Body of pancreas (tissue), 4 donors: Measurements from ENCODE around the gene RAB5A. TPM values are rescaled to one million over a fixed set of nuclear protein-coding genes. Genes with fewer than 3 reads are reported as not detected.
"Not testable (repeated sequence)": the region's sequence is repeated elsewhere in the genome, so short reads cannot be mapped to it uniquely, and the experiment has no call there.

Source experiments
- ATAC-seq: fragments of 150-250 bp; one replicate; pipeline ENCODE4 v1.9.1; 2016
- DNase-seq, 4 donors: peaks; one replicate each; pipeline ENCODE4 v3.0.0-alpha.2; 2019
- H3K27ac ChIP-seq, 4 donors: fragments of 200-600 bp; sonication (generic); 1 replicate in 3 of 4; 2 replicates in 1 of 4; pipeline versions ENCODE4 v1.5.1 to v1.6.1; 2016 to 2019; ENCODE audit warnings: mild to moderate bottlenecking in 1 of 4, mixed read lengths in 1 of 4, moderate library complexity in 1 of 4
- H3K27me3 ChIP-seq, 2 donors: fragments of 200-600 bp; sonication (generic); one replicate each; pipeline ENCODE4 v1.6.0; 2016; ENCODE audit warnings: mild to moderate bottlenecking in 1 of 2
- H3K36me3 ChIP-seq, 2 donors: fragments of 200-600 bp; sonication (generic); replicated peaks in 1 of 2; 2 replicates each; pipeline ENCODE4 v1.5.1; 2016; ENCODE audit warnings: low read depth in 2 of 2; ENCODE audit not compliant: insufficient read depth in 1 of 2
- H3K4me1 ChIP-seq: fragments of 200-600 bp; sonication (generic); one replicate; pipeline ENCODE4 v1.6.0; 2016
- H3K4me3 ChIP-seq, 2 donors: fragments of 200-600 bp; sonication (generic); 1 replicate in 1 of 2; 2 replicates in 1 of 2; pipeline ENCODE4 v1.5.1; 2016 to 2019
- H3K9me3 ChIP-seq, 3 donors: fragments of 200-600 bp; sonication (generic); 1 replicate in 2 of 3; 2 replicates in 1 of 3; pipeline ENCODE4 v1.5.1; 2016
- POLR2A ChIP-seq, 3 donors: fragments of 450-650 bp; IDR thresholded peaks; one replicate each; pipeline ENCODE4 v1.6.1; 2016; ENCODE audit warnings: antibody characterized with exemption in 3 of 3, mild to moderate bottlenecking in 2 of 3
- WGBS, 2 donors: methylation state at CpG; one replicate each; pipeline ENCODE4 v1.1.5; 2017; 5-methylcytosine and 5-hydroxymethylcytosine counted together
- intact Hi-C: fragments of 100-400 bp; cut with DNase I; formaldehyde crosslinking; loops from one replicate; pipeline ENCODE4 v1.15.1; 2023
- total RNA-seq, 2 donors: library from RNA; depleted of rRNA; stranded (reverse); fragments of >200 nt; gene quantifications; one replicate each; pipeline ENCODE4 v1.1.0, GENCODE V29; 2016
- TF ChIP-seq, protein P1 (sequence below), 7 experiments: fragments of 450-650 bp in 4 of 7; fragments of 200-600 bp in 3 of 7; sonication (generic) in 3 of 7; IDR thresholded peaks; one replicate each; pipeline ENCODE4 v1.5.1; 2016 to 2019; ENCODE audit warnings: antibody characterized with exemption in 7 of 7

The RAB5A gene
- total RNA-seq, 2 donors from 2014 or later: 30.6 to 35.3 TPM

DNA sequence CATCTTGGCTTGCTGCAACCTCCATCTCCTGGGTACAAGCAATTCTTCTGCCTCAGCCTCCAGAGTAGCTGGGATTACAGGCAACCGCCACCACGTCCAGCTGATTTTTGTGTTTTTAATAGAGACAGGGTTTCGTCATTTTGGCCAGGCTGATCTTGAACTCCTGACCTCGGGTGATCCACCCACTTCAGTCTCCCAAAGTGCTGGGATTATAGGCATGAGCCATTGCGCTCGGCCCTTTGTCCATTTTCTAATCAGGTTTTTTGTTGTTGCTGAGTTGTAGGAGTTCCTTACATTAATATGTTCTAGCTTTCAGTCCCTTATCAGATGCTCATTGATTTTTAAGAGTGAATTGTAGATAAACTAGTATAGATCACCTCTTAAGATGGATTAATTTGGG is 20.3 kb downstream of the RAB5A start:
- no peaks in the 10 kb centered on the region for H3K36me3 ChIP-seq
- intact Hi-C loops: no loop called here
- no peak overlapping the region for H3K4me3 ChIP-seq
- H3K27me3 ChIP-seq: no peaks in the 10 kb centered on the region
- H3K27ac ChIP-seq: no peak overlapping the region
- peaks cover 18% of the 10 kb centered on the region for H3K4me1 ChIP-seq
- no peak for DNase-seq
- H3K9me3 ChIP-seq: no peaks in the 10 kb centered on the region
- WGBS, 2 donors: 88% methylated on average over 6 of the region's 6 CpGs
- no peak for TF ChIP-seq POLR2A (IDR thresholded peaks at IDR 0.05)
- TF ChIP-seq, protein P1, sequence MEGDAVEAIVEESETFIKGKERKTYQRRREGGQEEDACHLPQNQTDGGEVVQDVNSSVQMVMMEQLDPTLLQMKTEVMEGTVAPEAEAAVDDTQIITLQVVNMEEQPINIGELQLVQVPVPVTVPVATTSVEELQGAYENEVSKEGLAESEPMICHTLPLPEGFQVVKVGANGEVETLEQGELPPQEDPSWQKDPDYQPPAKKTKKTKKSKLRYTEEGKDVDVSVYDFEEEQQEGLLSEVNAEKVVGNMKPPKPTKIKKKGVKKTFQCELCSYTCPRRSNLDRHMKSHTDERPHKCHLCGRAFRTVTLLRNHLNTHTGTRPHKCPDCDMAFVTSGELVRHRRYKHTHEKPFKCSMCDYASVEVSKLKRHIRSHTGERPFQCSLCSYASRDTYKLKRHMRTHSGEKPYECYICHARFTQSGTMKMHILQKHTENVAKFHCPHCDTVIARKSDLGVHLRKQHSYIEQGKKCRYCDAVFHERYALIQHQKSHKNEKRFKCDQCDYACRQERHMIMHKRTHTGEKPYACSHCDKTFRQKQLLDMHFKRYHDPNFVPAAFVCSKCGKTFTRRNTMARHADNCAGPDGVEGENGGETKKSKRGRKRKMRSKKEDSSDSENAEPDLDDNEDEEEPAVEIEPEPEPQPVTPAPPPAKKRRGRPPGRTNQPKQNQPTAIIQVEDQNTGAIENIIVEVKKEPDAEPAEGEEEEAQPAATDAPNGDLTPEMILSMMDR (IDR thresholded peaks at IDR 0.05): no peak
- ATAC-seq: no peak

DNA sequence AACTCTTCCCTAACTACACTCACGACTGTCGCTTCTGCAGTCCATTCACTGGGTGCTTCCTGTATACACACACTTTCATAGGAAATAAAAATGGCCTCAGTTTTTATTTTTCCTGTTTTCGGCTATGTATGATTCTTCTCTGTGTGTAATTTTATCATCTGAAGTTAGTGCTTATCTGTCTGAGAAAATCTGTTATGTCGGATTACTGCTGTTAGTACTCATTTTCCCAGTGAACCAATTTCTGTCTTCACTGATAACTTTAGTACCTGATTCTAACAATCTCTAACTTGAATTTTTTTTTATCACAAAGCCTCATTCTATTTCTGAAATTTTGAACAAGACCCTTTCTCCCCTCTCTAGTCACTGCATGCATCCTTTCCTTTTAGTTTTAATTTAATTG is 20.9 kb downstream of the RAB5A start:
- Histone ChIP-seq H3K27ac (no peak overlapping the region), H3K9me3 (no peaks in the 10 kb centered on the region), H3K36me3 (no peaks in the 10 kb centered on the region), H3K4me3 (no peak overlapping the region), H3K4me1 (peaks cover 16% of the 10 kb centered on the region), H3K27me3 (no peaks in the 10 kb centered on the region)
- 74 to 77% methylated on average over 4 of the region's 4 CpGs for WGBS, 2 donors
- ATAC-seq (no peak), DNase-seq (no peak)
- no peak for TF ChIP-seq POLR2A (IDR thresholded peaks at IDR 0.05)
- TF ChIP-seq, protein P1 (IDR thresholded peaks at IDR 0.05): no peak
- intact Hi-C loops: no loop called here

DNA sequence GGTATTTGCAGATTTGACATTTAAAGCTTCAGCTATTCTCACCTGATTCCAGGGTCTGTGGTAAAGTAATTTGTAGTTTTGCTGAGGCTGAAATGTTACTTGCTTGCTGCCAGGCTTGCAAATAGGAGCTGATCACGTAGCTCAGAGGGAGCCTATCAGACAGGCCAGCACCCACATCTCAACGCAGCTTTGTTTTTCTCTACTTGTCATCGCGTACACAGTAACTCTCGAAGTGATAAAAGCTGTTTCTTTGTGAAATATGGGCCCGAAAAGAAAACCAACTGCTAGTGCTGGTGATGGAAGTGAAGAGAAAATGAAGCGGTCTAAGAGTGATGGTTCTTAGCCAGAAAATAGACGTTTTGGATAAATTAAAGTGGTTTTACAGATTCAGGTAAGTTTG is 23.4 kb downstream of the RAB5A start:
- H3K27me3 ChIP-seq: no peaks in the 10 kb centered on the region
- no peak overlapping the region for H3K4me3 ChIP-seq
- TF ChIP-seq, protein P1 (IDR thresholded peaks at IDR 0.05): no peak
- no peak for TF ChIP-seq POLR2A (IDR thresholded peaks at IDR 0.05)
- intact Hi-C loops: no loop called here
- no peaks in the 10 kb centered on the region for H3K36me3 ChIP-seq
- ATAC-seq (no peak), DNase-seq (no peak)
- 63 to 65% methylated on average over 8 of the region's 8 CpGs for WGBS, 2 donors
- no peaks in the 10 kb centered on the region for H3K9me3 ChIP-seq
- H3K27ac ChIP-seq: no peak overlapping the region
- H3K4me1 ChIP-seq: peaks cover 14% of the 10 kb centered on the region

DNA sequence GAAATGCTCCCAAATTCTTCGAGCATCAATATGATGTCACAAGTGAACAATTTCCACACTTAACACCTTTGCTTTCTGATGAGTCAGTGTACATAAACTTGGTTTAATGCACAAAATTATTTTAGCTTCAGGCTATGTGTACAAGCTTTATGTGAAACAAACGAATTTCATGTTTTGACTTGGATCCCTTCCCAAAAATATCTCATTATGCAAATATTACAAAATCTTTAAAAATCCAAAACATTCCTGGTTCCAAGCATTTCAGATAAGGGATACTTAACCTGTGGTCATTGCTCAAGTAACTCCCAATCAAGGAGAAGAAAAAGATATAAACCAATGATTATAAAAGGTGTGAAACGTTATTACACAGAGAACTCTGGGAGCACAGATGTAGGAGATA is 25.2 kb downstream of the RAB5A start:
- intact Hi-C loops: no loop called here
- TF ChIP-seq, protein P1 (IDR thresholded peaks at IDR 0.05): no peak
- TF ChIP-seq POLR2A (IDR thresholded peaks at IDR 0.05): no peak
- no peak overlapping the region for H3K4me3 ChIP-seq
- ATAC-seq (no peak), DNase-seq (no peak)
- no peaks in the 10 kb centered on the region for H3K27me3 ChIP-seq
- H3K4me1 ChIP-seq: peaks cover 14% of the 10 kb centered on the region
- 29 to 31% methylated on average over 3 of the region's 3 CpGs for WGBS, 2 donors
- H3K36me3 ChIP-seq: peaks cover 0 to 9% of the 10 kb centered on the region in 2 donors
- H3K27ac ChIP-seq: no peak overlapping the region
- H3K9me3 ChIP-seq: no peaks in the 10 kb centered on the region

DNA sequence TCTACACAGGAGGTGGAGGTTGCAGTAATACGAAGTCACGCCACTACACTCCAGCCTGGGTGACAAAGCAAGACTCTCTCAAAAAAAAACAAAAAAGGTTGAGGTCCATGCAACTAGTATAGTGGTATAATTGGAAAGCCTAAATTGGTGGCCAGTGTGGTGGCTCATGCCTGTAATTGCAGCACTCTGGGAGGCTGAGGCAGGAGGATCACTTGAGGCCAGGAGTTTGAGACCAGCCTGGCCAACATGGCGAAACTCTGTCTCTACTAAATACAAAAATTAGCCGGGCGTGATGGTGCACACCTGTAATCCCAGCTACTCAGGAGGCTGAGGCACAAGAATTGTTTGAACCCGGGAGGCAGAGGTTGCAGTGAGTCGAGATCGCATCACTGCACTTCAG is 42.0 kb downstream of the RAB5A start:
- H3K4me3 ChIP-seq, H3K9me3 ChIP-seq, ATAC-seq, H3K4me1 ChIP-seq, H3K36me3 ChIP-seq, DNase-seq, H3K27ac ChIP-seq, intact Hi-C loops, H3K27me3 ChIP-seq: not testable (repeated sequence)
- WGBS, 2 donors: 93 to 95% methylated on average over 8 of the region's 8 CpGs
